NCI-H1694 treated with DMSO at 0.1 percent for 48 hours (cell line): Measurements from ENCODE around the gene TRERF1.
A peak's percentile ranks its signal among the peaks of the same experiment; 100 is the strongest.

ENCODE experiments used
- DNase-seq: peaks from one replicate; lab custom pipeline; 2025; lab: John Stamatoyannopoulos, UW

TRERF1 gene

GRCh38 chr6:42274898-42275297 lies 176.8 kb downstream of the TRERF1 start:
- no peak for DNase-seq

GRCh38 chr6:42271834-42272805 lies 179.6 kb downstream of the TRERF1 start:
- no peak for DNase-seq

GRCh38 chr6:42269974-42270510 lies 181.7 kb downstream of the TRERF1 start:
- no peak for DNase-seq

- no peak for DNase-seq
Measured at GRCh38 chr6:42269553-42269952, 182.2 kb downstream of the TRERF1 start.

- no peak for DNase-seq
Measured at GRCh38 chr6:42268835-42269204, 182.9 kb downstream of the TRERF1 start.

GRCh38 chr6:42268016-42268834 lies 183.5 kb downstream of the TRERF1 start:
- no peak for DNase-seq

GRCh38 chr6:42266538-42266937 lies 185.2 kb downstream of the TRERF1 start:
- DNase-seq = no peak

- DNase-seq = no peak
Measured at GRCh38 chr6:42264852-42265390, 186.8 kb downstream of the TRERF1 start.

GRCh38 chr6:42264162-42264851 lies 187.4 kb downstream of the TRERF1 start:
- no peak for DNase-seq

GRCh38 chr6:42263165-42263728 lies 188.5 kb downstream of the TRERF1 start:
- no peak for DNase-seq

- peak; percentile 60 for DNase-seq
Measured at GRCh38 chr6:42260972-42261371, 190.8 kb downstream of the TRERF1 start.

- DNase-seq = peak; percentile 60
Measured at GRCh38 chr6:42260396-42260888, 191.3 kb downstream of the TRERF1 start.

GRCh38 chr6:42259841-42260395 lies 191.8 kb downstream of the TRERF1 start:
- no peak for DNase-seq

GRCh38 chr6:42259286-42259685 lies 192.4 kb downstream of the TRERF1 start:
- DNase-seq = no peak

GRCh38 chr6:42257614-42258013 lies 194.1 kb downstream of the TRERF1 start:
- no peak for DNase-seq

GRCh38 chr6:42257063-42257462 lies 194.7 kb downstream of the TRERF1 start:
- no peak for DNase-seq

GRCh38 chr6:42255050-42255449 lies 196.7 kb downstream of the TRERF1 start:
- no peak for DNase-seq

- no peak for DNase-seq
Measured at GRCh38 chr6:42254505-42254904, 197.2 kb downstream of the TRERF1 start.

GRCh38 chr6:42251911-42252637 lies 199.7 kb downstream of the TRERF1 start:
- DNase-seq = no peak

- DNase-seq = no peak
Measured at GRCh38 chr6:42251500-42251899, 200.2 kb downstream of the TRERF1 start.
